GM19397 (cell line): ENCODE results near the gene NRL.

Experiments used
- ATAC-seq: cut with Tn5 transposase; IDR thresholded peaks from one replicate; pipeline ENCODE4 v1.9.1; 2021; ENCODE audit warnings: mild to moderate bottlenecking, moderate library complexity; ENCODE audit not compliant: unreplicated experiment

Gene NRL

DNA sequence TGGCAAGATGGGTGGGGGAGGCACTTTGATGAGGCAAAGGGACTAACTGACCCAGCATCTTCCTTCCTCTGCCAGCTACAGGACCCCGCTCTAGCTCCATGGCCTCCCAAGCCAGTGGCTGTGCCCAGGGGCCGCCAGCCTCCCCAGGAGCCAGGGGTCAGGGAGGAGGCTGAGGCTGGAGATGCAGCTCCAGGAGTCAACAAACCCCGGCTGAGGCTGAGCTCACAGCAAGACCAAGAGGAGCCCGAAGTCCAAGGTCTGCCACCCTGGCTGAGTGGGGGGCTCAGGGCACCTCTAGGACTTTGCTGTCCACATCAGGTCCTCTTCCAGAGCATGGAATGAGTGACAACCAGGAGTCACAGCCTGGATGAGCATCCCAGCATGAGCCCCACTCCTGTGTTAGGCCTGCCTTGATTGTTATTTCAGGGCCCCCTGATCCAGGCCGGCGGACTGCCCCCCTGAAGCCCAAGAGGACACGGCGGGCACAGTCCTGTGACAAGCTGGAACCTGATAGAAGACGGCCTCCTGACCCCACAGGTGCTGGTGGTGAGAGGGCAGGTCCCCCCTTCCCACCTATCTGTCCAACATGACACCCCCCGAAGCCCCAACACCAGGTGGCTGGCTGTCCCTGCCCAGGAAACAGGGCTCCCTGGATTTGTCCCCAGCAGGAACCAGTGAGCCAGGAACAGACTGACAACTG, 45.9 kb downstream of the NRL start:
- no peak for ATAC-seq

- no peak for ATAC-seq
These were observed 47.3 kb downstream of the NRL start for GRCh38 chr14:24067133-24068082.

DNA sequence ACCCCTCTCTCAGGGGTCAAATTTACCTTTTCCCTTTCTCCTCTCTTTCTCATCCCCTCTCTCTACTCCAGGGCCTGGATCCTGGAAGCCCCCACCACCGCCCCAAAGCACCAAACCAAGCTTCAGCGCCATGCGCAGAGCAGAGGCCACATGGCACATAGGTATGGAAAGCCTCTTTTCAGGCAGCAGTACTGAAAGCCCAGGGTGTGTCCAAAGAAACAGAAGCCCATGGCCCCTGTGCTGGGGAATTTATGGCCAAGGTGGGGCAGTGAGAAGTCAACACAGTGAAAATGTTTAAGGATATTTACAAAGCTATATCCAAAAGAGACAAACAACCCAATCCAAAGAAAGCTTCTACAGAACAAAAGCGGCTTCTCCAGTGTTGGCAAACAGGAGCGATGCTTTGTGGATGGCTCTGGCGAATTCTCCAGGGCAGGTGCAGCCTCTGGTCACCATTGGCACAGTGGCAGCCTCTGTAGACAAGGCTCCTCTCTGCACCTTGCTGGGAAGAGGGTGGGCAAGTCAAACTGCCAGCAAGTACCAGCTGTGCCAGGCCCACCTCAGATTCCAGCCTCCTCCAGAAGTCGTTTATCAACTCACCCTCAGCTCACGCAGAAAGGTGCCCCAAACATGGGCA, 48.1 kb downstream of the NRL start:
- ATAC-seq = no peak

DNA sequence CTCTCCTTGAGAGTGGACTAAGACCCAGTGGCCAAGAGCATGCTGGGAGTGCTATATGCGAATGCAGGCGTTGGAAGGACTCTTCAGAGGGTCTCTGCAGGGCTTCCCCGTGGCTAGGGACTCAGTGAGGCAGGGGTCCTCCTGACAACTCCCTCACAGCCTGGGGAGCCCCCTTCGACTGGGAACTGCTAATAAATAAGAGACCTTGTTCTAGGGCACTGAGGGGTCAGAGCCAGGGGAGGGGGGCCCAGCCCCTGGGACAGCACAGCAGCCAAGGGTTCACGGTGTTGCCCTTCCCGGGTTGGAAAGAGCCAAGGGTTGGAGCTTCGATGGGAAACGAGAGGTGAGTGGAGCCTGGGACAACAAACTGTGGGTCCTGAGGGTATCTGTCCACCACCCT, 49.3 kb downstream of the NRL start:
- ATAC-seq = no peak

DNA sequence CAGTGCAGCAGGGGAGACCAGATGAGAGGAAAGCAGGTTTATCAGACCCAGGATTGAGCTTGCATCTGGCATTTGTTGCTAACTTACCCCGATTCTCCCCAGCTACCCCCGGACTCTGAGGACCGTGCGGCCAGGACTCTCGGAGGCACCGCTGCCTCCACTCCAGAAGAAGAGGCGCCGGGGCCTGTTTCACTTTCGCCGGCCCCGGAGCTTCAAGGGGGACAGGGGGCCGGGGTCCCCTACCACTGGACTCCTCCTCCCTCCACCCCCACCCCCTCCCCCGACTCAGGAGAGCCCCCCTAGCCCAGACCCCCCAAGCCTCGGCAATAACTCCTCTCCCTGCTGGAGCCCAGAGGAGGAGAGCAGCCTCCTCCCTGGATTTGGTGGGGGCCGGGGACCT, 49.9 kb downstream of the NRL start:
- no peak for ATAC-seq

DNA sequence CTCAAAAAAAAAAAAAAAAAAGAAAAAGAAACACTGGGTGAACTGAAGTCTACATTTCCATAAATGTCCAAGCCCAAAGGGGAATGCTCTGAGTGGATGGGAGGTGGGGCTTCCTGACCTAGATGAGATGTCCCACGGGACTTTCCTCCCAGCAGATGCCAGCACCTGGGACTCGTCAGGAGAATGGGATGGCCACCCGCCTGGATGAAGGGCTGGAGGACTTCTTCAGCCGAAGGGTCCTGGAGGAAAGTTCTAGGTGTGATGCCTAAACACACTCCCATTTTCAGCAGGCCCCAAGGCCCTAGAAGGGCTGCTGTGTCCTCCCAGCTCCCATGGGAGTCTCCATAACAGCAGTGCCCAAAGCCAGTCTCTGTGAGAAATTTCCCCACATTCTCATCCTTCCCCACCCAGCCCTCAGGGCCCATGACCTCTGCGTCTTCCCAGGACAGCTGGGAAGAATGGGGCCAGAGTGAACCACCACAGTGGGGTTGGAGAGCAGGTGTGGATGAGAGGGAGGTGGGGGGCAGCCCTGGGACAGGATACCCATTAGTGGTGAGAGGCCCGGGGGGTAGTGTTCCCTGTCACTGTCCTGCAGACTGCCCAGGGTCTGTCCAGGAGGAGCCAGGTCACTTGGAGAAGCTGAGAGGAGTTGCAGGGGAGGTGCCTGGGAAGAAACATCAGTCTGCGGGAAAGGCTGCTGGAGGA, 50.5 kb downstream of the NRL start:
- no peak for ATAC-seq

- no peak for ATAC-seq
These were observed 51.4 kb downstream of the NRL start for GRCh38 chr14:24063263-24063836.

DNA sequence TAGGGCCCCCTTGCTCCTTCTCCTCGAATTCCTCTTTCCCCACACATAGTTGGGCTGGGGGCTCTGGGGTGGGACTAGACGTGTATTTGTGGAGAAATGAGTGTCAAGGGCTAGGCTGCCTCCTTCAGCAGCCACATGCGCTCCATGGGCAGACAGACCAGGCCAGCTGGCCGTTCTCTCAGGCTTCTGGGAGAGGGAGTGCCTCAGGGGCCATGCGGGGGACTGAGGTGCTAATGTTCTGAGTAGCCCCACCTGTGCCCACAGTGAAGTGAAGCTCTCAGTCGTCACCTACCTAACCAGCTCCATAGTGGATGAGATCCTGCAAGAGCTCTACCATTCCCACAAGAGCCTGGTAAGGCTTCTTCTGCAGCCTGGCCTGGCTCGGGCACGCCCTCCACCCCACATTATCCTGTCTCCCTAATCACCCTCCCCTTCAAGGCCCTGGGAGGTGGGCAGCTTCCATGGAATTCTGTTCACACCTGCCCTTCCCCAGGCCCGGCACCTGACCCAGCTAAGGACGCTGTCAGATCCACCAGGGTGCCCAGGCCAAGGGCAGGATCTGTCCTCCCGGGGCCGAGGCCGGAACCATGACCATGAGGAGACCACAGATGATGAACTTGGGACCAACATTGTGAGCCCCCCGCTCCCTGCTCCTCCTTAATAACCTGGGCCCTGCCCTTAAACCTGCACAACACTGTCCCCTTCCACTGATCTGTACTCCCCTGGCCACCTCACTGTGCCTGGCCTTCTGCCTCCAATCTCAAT, 52.4 kb downstream of the NRL start:
- ATAC-seq = no peak

DNA sequence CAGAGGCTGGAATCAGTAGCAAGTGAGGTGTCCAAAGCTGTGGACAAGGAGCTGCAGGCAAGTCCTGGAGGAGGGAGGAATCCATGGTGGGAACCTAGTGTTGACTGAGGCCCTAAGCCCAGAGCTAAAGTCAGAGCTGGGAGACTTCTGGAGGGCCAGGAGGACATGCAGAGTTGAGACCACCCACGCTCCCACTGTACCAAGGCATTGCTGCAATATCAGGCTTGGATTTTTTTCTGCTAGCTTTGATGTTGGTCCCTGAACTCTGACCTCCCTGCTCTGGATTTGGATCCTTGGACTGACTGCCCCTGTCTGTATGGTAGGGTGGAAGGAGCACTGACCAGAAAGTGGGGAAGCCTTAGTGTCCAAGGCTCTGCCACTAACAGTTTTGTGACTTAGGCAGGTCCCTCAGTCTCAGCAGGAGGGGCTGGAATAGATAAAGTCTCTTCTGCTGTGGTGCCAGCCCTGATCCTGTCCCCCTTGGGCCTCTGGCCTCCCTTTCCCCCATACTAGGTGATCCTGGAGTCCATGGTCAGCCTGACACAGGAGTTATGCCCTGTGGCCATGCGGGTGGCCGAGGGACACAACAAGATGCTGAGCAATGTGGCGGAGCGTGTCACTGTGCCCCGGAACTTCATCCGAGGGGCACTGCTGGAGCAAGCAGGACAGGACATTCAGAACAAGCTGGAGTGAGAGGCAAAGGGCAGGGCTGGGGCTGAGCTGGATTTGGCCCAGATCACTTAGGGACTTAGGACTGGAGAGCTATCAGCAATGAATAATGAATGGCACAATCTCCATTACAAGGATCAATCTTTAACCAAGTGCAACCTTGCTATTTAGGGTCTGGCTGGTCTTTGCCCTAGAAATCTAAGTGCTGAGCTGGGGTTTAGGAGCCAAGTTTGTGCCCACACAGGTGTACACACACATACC, 53.5 kb downstream of the NRL start:
- ATAC-seq = no peak

GRCh38 chr14:24060443-24060842, 54.3 kb downstream of the NRL start:
- ATAC-seq = no peak

GRCh38 chr14:24059841-24060388, 54.8 kb downstream of the NRL start:
- ATAC-seq = no peak

- ATAC-seq = no peak
These were observed 55.7 kb downstream of the NRL start for GRCh38 chr14:24058951-24059475.

DNA sequence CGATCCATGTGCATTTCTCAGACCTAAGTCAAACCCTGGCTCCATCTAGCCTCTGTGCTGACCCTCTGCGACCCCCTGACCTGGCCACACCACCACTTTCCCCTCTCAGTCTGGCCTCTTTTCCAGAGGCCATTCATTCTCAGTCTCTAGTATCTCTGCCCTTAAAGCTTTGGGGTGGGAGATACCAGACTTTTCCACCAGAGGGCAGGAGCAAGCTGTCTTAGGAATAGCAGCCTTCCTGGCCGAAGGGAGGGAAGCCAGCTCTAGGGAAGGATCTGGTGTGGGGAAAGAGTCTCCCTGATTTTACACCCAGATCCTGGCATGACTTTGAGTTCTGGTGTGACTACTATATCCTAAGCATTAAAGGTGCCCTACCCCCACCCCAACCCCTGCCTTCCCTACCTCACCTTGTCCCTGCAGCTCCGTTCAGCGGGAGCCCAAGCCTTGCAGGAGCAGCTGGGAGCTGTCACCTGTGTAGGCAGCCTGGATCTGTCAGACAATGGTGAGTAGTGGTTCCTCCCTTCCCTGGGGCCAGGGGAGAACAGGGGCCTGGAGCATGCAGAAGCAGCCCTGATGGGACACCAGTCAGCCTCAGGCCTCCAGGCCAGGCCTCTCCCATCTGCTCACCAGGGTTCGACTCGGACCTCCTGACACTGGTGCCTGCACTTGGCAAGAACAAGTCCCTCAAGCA, 56.3 kb downstream of the NRL start:
- no peak for ATAC-seq

DNA sequence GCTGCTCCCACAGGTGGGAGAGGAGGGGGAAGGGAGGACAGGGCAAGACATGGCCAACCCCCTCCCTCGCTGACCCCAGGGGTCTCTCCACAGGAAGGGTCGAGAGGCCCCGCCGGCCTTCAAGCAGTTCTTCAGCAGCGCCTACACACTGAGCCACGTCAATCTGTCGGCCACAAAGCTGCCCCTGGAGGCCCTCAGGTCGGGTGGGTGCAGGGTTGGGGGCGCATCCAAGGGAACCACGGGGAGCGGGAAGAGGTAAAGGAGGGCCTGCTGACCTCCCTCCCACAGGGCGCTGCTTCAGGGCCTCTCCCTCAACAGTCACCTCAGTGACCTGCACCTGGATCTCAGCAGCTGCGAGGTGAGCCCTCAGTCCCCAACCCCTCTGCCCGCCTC, 56.9 kb downstream of the NRL start:
- ATAC-seq = no peak

DNA sequence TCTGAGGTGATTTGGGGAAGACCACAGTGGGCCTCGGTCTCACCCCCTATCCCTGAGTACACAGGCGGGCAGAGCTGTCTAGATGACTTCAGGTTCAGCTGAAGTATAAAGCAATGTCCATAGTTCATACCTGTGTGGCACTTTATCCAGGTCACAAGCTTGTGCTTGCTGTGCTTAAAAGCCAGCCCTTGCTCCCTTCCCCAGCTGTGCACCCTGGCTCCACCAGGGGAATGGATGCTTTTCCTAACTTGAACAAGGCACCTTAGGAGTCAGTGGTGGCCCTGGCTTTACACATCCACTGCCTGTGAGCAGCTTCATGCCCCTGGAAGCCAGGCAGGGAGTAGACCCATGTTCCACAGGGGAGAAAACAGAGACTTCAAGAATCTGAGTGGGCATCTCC, 57.5 kb downstream of the NRL start:
- ATAC-seq = no peak

GRCh38 chr14:24056800-24057184, 58.0 kb downstream of the NRL start:
- ATAC-seq = no peak

GRCh38 chr14:24055971-24056799, 58.6 kb downstream of the NRL start:
- ATAC-seq = no peak
